Stimulated activated CD4-positive, alpha-beta T cell treated with anti-CD3 and anti-CD28 coated beads, TNF-alpha, amount 100 ng/mL, for 1 hour (primary cell): ENCODE results near the gene AIP.

Experiments
- DNase-seq, 3 donors: peaks; one replicate each; pipeline ENCODE4 v3.0.0-alpha.2; 2020; ENCODE audit warnings: low read depth in 3 of 3, low spot score in 1 of 3

Gene AIP

GRCh38 chr11:67525275-67525976 lies 42.6 kb downstream of the AIP start:
- DNase-seq: no peak

DNA sequence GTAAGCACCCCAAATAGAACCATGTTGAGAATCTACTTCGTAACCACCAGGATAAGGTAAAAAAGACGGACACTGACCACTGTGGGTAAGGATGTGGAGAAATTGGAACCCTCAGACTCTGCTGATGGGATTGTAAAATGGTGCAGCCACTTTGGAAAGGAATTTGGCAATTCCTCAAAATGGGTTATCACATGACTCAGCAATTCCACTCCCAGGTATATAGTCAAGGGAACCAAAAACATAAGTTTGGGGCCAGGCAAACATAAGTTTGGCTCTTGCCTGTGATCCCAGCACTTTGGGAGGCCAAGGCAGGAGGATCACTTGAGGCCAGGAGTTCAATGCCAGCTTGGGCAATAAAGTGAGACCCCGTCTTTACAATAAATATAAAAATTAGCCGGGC lies 45.5 kb downstream of the AIP start:
- DNase-seq: no peak

- DNase-seq: no peak
Measured at GRCh38 chr11:67530282-67530592, 47.4 kb downstream of the AIP start.

DNA sequence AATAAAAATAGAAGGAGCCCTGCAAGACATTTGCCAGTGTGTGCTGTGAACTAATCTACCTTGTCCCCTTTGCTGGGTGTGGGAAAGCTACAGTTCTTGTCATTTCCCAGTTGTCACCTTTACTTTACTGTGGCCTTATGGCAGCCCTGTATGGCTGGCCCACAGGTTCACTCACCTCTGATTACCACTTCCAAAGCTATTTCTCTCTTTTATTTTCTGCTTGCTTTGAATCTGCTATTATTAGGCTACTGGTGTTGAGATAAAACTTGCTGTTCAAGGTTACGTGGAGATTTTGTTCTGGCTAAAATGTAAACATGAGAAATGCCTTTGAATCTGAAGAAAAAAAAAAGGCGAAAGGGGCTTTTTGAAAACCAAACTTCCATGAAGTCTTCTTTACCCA lies 50.1 kb downstream of the AIP start:
- DNase-seq: no peak

- DNase-seq: no peak
Measured at GRCh38 chr11:67534070-67534679, 51.3 kb downstream of the AIP start.

DNA sequence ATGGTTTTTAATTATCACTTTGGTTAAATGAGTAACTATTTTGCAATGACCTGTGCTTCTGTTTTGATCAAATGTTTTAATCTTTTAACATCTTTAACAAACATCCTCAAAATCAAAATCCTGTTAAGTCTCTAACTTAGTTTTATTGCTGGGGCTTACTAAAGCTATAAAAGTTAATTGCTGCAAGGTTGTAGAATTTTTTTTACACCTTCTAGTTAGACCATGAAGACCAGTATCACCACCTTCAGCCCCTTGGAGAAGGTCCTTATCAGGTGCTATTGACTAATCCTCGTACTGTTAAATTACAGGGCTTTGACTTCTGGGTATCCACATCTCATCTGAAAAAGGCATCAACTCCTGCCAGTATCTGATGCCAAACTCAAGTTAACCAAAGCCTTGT lies 52.7 kb downstream of the AIP start:
- no peak for DNase-seq

DNA sequence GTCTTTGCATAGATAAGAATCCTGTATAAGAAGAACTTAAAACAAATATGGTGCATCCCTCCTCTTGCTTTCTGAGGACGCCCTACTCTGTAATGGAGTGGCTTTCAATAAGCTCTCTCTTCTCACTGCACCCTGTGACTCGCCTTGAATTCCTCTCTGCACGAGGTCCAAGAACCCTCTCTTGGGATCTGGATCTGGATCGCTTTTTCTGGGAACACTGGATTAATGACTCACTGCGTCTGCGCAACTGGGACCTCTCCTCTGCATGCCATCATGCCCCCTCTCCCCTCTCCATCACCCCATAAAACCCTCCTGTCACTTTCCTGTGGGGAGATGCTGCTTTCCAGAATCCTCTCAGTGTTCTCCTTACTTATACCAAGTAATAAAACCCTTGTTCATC lies 55.5 kb downstream of the AIP start:
- no peak for DNase-seq

GRCh38 chr11:67538823-67539505 lies 56.1 kb downstream of the AIP start:
- no peak for DNase-seq

DNA sequence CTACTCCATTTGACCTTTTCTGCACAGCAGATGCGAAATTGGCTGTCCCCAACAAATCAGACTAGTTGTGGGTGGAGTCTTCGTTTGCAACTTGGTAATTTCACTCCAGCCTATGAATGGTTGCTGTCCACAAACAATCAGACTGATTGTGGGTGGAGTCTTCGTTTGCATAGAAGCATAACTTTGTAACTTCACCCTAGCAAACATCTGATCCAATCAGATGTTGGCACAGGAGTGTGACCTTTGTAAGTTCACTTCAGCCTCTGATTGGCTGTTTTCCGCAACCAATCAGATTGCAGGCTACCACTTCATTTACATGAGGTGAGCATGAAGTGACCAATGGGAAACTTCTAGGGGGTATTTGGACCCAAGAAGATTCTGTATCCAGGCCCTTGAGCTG lies 56.7 kb downstream of the AIP start:
- DNase-seq: no peak
